ENCODE measurements around the gene PLK3.
A peak's percentile ranks its signal among the peaks of the same experiment; 100 is the strongest.
"Not testable (repeated sequence)": the region's sequence is repeated elsewhere in the genome, so short reads cannot be mapped to it uniquely, and the experiment has no call there.

The PLK3 gene

GRCh38 chr1:44811234-44811633, 11.1 kb downstream of the PLK3 start:
- no peak for DNase-seq (ENCODE audit: low read depth in 1 of 2, low spot score in 1 of 2)
- H3K27ac ChIP-seq (replicated peaks): no peak overlapping the region
- TF ChIP-seq, protein P1, sequence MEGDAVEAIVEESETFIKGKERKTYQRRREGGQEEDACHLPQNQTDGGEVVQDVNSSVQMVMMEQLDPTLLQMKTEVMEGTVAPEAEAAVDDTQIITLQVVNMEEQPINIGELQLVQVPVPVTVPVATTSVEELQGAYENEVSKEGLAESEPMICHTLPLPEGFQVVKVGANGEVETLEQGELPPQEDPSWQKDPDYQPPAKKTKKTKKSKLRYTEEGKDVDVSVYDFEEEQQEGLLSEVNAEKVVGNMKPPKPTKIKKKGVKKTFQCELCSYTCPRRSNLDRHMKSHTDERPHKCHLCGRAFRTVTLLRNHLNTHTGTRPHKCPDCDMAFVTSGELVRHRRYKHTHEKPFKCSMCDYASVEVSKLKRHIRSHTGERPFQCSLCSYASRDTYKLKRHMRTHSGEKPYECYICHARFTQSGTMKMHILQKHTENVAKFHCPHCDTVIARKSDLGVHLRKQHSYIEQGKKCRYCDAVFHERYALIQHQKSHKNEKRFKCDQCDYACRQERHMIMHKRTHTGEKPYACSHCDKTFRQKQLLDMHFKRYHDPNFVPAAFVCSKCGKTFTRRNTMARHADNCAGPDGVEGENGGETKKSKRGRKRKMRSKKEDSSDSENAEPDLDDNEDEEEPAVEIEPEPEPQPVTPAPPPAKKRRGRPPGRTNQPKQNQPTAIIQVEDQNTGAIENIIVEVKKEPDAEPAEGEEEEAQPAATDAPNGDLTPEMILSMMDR (IDR thresholded peaks at IDR 0.05; ENCODE audit: insufficient read depth, low read length): no peak
- TF ChIP-seq REST (IDR thresholded peaks at IDR 0.05; ENCODE audit: insufficient replicate concordance, low read depth) (no peak), GABPA (IDR thresholded peaks at IDR 0.05; ENCODE audit: low read depth) (no peak), SPI1 (IDR thresholded peaks at IDR 0.05; ENCODE audit: borderline replicate concordance, low read depth) (no peak), POLR2AphosphoS5 (IDR thresholded peaks at IDR 0.05; ENCODE audit: low read depth) (no peak)
- H3K4me3 ChIP-seq (replicated peaks; ENCODE audit: insufficient read depth, low read length): no peak overlapping the region
- H3K27me3 ChIP-seq (ENCODE audit: insufficient read depth, poor library complexity, severe bottlenecking): no peaks in the 10 kb centered on the region

DNA sequence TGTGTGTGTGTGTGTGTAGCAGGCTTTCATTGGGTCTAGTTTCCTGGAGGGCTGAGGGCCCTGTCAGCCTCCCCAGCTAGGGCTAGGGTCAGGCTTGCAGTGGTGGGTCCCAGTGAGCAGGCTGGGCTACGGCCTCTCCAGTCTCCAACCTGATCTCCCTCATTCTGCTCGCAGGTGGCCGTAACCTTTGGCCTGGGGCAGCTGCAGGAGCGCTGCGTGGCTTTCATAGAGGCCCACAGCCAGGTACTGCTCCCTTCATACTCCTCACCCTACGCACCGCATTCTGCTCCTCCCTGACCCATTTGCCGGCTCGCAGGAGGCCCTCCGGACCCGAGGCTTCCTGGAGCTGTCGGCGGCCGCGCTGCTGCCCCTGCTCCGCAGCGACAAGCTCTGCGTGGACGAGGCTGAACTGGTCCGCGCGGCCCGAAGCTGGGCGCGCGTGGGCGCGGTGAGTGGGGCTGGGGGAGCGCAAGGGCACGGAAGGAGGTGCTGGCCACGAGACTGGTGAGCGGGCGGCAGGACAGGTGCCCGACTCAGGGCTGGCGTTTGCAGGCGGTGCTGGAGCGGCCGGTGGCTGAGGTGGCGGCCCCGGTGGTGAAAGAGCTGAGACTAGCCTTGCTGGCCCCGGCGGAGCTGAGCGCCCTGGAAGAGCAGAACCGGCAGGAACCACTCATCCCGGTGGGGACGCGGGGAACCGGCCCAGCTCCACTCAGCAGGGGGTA, 12.8 kb downstream of the PLK3 start:
- Histone ChIP-seq H3K4me3 (replicated peaks; ENCODE audit: insufficient read depth, low read length) (peak overlapping the region; percentile 48), H3K27me3 (ENCODE audit: insufficient read depth, poor library complexity, severe bottlenecking) (no peaks in the 10 kb centered on the region), H3K27ac (replicated peaks) (no peak overlapping the region; the same call in 1 of the 2 replicates)
- TF ChIP-seq POLR2AphosphoS5 (IDR thresholded peaks at IDR 0.05; ENCODE audit: low read depth): no peak
- TF ChIP-seq, protein P1 (IDR thresholded peaks at IDR 0.05; ENCODE audit: insufficient read depth, low read length): no peak
- no peak for TF ChIP-seq REST (IDR thresholded peaks at IDR 0.05; ENCODE audit: insufficient replicate concordance, low read depth)
- no peak for TF ChIP-seq GABPA (IDR thresholded peaks at IDR 0.05; ENCODE audit: low read depth)
- no peak for TF ChIP-seq SPI1 (IDR thresholded peaks at IDR 0.05; ENCODE audit: borderline replicate concordance, low read depth)
- no peak for DNase-seq (ENCODE audit: low read depth in 1 of 2, low spot score in 1 of 2)

- not testable (repeated sequence) for DNase-seq (ENCODE audit: low read depth in 1 of 2, low spot score in 1 of 2); H3K4me3 ChIP-seq (replicated peaks; ENCODE audit: insufficient read depth, low read length); H3K27me3 ChIP-seq (ENCODE audit: insufficient read depth, poor library complexity, severe bottlenecking); H3K27ac ChIP-seq (replicated peaks)
Observed at GRCh38 chr1:44815926-44816325, 15.7 kb downstream of the PLK3 start.

GRCh38 chr1:44817307-44817706, 17.1 kb downstream of the PLK3 start:
- no peaks in the 10 kb centered on the region for H3K27me3 ChIP-seq (ENCODE audit: insufficient read depth, poor library complexity, severe bottlenecking)
- TF ChIP-seq POLR2AphosphoS5 (IDR thresholded peaks at IDR 0.05; ENCODE audit: low read depth): no peak
- TF ChIP-seq REST (IDR thresholded peaks at IDR 0.05; ENCODE audit: insufficient replicate concordance, low read depth): no peak
- TF ChIP-seq GABPA (IDR thresholded peaks at IDR 0.05; ENCODE audit: low read depth): no peak
- TF ChIP-seq, protein P1 (IDR thresholded peaks at IDR 0.05; ENCODE audit: insufficient read depth, low read length): no peak
- TF ChIP-seq SPI1 (IDR thresholded peaks at IDR 0.05; ENCODE audit: borderline replicate concordance, low read depth): no peak
- no peak overlapping the region for H3K4me3 ChIP-seq (replicated peaks; ENCODE audit: insufficient read depth, low read length)
- no peak overlapping the region for H3K27ac ChIP-seq (replicated peaks)
- no peak for DNase-seq (ENCODE audit: low read depth in 1 of 2, low spot score in 1 of 2)
